Astrocyte (in vitro differentiated cells and primary cell): ENCODE measurements around the gene KIF3B. TPM values are rescaled to one million over a fixed set of nuclear protein-coding genes. Genes with fewer than 3 reads are reported as not detected.

Source experiments
- DNase-seq: peaks from one replicate; pipeline ENCODE4 v3.0.0-alpha.2; 2010; ENCODE audit warnings: low read depth
- FAIRE-seq: peaks from 2 replicates; lab custom pipeline; 2011; peaks lifted over from hg19 to GRCh38; lab: Jason Lieb, UNC
- H2AFZ ChIP-seq: 2 replicates; pipeline ENCODE4 v1.6.0; 2012; ENCODE audit warnings: low read depth, low read length, inconsistent platforms
- H3K27ac ChIP-seq: 2 replicates; pipeline ENCODE4 v1.5.1; 2011; ENCODE audit warnings: low read depth, low read length, inconsistent platforms
- H3K27me3 ChIP-seq: 2 replicates; pipeline ENCODE4 v1.6.0; 2011; ENCODE audit warnings: low read length, inconsistent platforms; ENCODE audit not compliant: insufficient read depth
- H3K36me3 ChIP-seq: 2 replicates; pipeline ENCODE4 v1.5.1; 2011; ENCODE audit warnings: low read length, inconsistent platforms; ENCODE audit not compliant: insufficient read depth
- H3K4me1 ChIP-seq: 2 replicates; pipeline ENCODE4 v1.5.1; 2011; ENCODE audit warnings: low read length, inconsistent platforms; ENCODE audit not compliant: insufficient read depth
- H3K4me2 ChIP-seq: 2 replicates; pipeline ENCODE4 v1.6.0; 2012; ENCODE audit warnings: low read length, inconsistent platforms
- H3K4me3 ChIP-seq: 2 replicates; pipeline ENCODE4 v1.5.1; 2011; ENCODE audit warnings: low read depth, mild to moderate bottlenecking, low read length, inconsistent platforms; ENCODE audit not compliant: insufficient read depth
- H3K79me2 ChIP-seq: 2 replicates; pipeline ENCODE4 v1.6.0; 2012; ENCODE audit warnings: mild to moderate bottlenecking, low read length, inconsistent platforms; ENCODE audit not compliant: insufficient read depth
- H3K9ac ChIP-seq: 2 replicates; pipeline ENCODE4 v1.6.0; 2012; ENCODE audit warnings: mild to moderate bottlenecking, low read length, inconsistent platforms
- H3K9me3 ChIP-seq: 2 replicates; pipeline ENCODE4 v1.5.1; 2012; ENCODE audit warnings: low read depth, mild to moderate bottlenecking, low read length, inconsistent platforms; ENCODE audit not compliant: insufficient read depth
- H4K20me1 ChIP-seq: 2 replicates; pipeline ENCODE4 v1.6.0; 2012; ENCODE audit warnings: low read length, inconsistent platforms; ENCODE audit not compliant: insufficient read depth
- H3K27ac Mint-ChIP-seq: one replicate; pipeline ENCODE4 v1.8.0; 2021; ENCODE audit warnings: mild to moderate bottlenecking, mixed read lengths; ENCODE audit not compliant: unreplicated experiment
- H3K27me3 Mint-ChIP-seq: one replicate; pipeline ENCODE4 v1.8.0; 2021; ENCODE audit warnings: low read depth, mixed read lengths; ENCODE audit not compliant: unreplicated experiment
- H3K36me3 Mint-ChIP-seq: one replicate; pipeline ENCODE4 v1.8.0; 2021; ENCODE audit warnings: low read depth, mixed read lengths; ENCODE audit not compliant: unreplicated experiment
- H3K4me1 Mint-ChIP-seq: one replicate; pipeline ENCODE4 v1.8.0; 2021; ENCODE audit warnings: low read depth, mixed read lengths; ENCODE audit not compliant: unreplicated experiment
- H3K4me3 Mint-ChIP-seq: one replicate; pipeline ENCODE4 v1.8.0; 2021; ENCODE audit warnings: mild to moderate bottlenecking, moderate library complexity, mixed read lengths; ENCODE audit not compliant: unreplicated experiment
- H3K9me3 Mint-ChIP-seq: one replicate; pipeline ENCODE4 v1.8.0; 2021; ENCODE audit warnings: mild to moderate bottlenecking, mixed read lengths; ENCODE audit not compliant: unreplicated experiment
- EZH2 ChIP-seq: IDR thresholded peaks from 2 replicates; pipeline ENCODE4 v1.6.1; 2012; ENCODE audit warnings: mild to moderate bottlenecking, low read length, inconsistent platforms; ENCODE audit not compliant: insufficient read depth
- total RNA-seq: library from RNA; stranded (reverse); gene quantifications from 2 replicates; pipeline ENCODE4 v1.2.1, GENCODE V29; 2021
- TF ChIP-seq, protein P1 (sequence below): IDR thresholded peaks from 2 replicates; pipeline ENCODE4 v1.5.1; 2011; ENCODE audit warnings: low read depth, mild to moderate bottlenecking, inconsistent platforms, low read length, moderate library complexity; ENCODE audit not compliant: insufficient read depth

The KIF3B gene
- total RNA-seq, 1 donor from 2014 or later, result 28.5 TPM

DNA sequence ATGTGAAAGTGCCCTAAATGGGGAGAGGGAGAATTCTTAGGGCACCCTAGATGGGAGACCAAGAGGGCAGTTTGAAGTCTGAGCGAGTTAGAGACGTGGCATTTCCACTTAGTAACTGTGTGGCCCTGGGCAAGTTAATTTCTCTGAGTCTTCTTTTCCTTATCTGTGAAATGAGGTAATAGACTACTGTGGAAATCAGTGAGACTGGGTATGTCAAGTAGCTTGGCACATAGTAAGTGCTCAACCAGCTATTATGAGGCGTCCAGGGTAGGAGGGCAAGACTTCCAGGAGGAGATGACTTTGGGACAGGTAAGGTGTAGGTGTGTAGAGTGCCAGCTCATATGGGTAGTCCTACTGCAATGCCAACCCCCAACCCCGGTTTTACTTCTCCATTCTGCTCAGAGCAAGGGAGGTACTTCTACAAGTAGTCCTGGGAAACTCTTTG is 770 bp downstream of the KIF3B start:
- DNase-seq, result no peak
- Histone ChIP-seq H3K79me2 (peaks cover 47% of the 10 kb centered on the region), H2AFZ (peak overlapping the region; percentile 82)

DNA sequence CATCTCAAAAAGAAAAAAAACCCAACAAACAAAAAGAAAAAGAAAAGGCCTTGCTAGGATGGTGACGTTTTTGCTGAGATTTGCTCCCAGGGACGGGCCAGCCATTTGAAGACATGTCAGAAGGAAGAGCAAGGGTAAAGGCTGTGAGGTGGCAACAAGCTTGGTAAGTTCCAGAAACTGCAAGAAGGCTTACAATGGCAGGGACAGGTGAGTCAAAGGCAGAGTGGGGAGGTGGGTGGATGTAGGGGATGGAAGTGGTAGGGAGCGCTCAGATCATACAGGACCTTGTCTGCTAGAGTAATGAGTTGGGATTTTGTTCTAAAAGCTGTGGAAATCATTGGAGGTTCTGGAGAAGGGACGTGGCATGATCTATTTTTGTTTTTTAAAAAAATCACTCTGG is 4.3 kb downstream of the KIF3B start:
- Mint-ChIP-seq H3K27ac (no peak overlapping the region), H3K4me3 (no peak overlapping the region), H3K9me3 (no peaks in the 10 kb centered on the region), H3K4me1 (peaks cover 5% of the 10 kb centered on the region), H3K27me3 (no peaks in the 10 kb centered on the region), H3K36me3 (no peaks in the 10 kb centered on the region)
- TF ChIP-seq, protein P1, sequence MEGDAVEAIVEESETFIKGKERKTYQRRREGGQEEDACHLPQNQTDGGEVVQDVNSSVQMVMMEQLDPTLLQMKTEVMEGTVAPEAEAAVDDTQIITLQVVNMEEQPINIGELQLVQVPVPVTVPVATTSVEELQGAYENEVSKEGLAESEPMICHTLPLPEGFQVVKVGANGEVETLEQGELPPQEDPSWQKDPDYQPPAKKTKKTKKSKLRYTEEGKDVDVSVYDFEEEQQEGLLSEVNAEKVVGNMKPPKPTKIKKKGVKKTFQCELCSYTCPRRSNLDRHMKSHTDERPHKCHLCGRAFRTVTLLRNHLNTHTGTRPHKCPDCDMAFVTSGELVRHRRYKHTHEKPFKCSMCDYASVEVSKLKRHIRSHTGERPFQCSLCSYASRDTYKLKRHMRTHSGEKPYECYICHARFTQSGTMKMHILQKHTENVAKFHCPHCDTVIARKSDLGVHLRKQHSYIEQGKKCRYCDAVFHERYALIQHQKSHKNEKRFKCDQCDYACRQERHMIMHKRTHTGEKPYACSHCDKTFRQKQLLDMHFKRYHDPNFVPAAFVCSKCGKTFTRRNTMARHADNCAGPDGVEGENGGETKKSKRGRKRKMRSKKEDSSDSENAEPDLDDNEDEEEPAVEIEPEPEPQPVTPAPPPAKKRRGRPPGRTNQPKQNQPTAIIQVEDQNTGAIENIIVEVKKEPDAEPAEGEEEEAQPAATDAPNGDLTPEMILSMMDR, result no peak
- no peak for TF ChIP-seq EZH2
- no peak for FAIRE-seq
- H3K27me3 ChIP-seq, result no peaks in the 10 kb centered on the region
- no peak overlapping the region for H3K9ac ChIP-seq
- H3K79me2 ChIP-seq, result peaks cover 73% of the 10 kb centered on the region
- peaks cover 45% of the 10 kb centered on the region for H4K20me1 ChIP-seq
- H3K36me3 ChIP-seq, result no peaks in the 10 kb centered on the region
- H3K4me2 ChIP-seq, result no peak overlapping the region
- no peak overlapping the region for H3K27ac ChIP-seq
- no peak overlapping the region for H3K4me3 ChIP-seq
- peaks cover 7% of the 10 kb centered on the region for H3K4me1 ChIP-seq
- no peak for DNase-seq
- no peak overlapping the region for H2AFZ ChIP-seq
- H3K9me3 ChIP-seq, result no peaks in the 10 kb centered on the region

More for the DNA sequence above, 770 bp downstream of the KIF3B start:
- H3K27ac ChIP-seq, result peak overlapping the region; percentile 56
- peak overlapping the region; percentile 58 for H3K27ac Mint-ChIP-seq
- H3K36me3 Mint-ChIP-seq, result no peaks in the 10 kb centered on the region
- H3K4me1 ChIP-seq, result peaks cover 7% of the 10 kb centered on the region
- peak overlapping the region; percentile 99 for H3K4me2 ChIP-seq
- peak overlapping the region; percentile 96 for H3K9ac ChIP-seq
- H3K27me3 ChIP-seq, result no peaks in the 10 kb centered on the region
- H3K9me3 ChIP-seq, result no peaks in the 10 kb centered on the region
- peak overlapping the region; percentile 87 for H3K4me3 ChIP-seq
- H3K4me1 Mint-ChIP-seq, result peaks cover 5% of the 10 kb centered on the region
- H3K4me3 Mint-ChIP-seq, result peak overlapping the region; percentile 93
- no peak for FAIRE-seq
- TF ChIP-seq EZH2, result no peak
- TF ChIP-seq, protein P1, result no peak
- peaks cover 19% of the 10 kb centered on the region for H4K20me1 ChIP-seq
- H3K27me3 Mint-ChIP-seq, result no peaks in the 10 kb centered on the region
- no peaks in the 10 kb centered on the region for H3K9me3 Mint-ChIP-seq
- no peaks in the 10 kb centered on the region for H3K36me3 ChIP-seq

DNA sequence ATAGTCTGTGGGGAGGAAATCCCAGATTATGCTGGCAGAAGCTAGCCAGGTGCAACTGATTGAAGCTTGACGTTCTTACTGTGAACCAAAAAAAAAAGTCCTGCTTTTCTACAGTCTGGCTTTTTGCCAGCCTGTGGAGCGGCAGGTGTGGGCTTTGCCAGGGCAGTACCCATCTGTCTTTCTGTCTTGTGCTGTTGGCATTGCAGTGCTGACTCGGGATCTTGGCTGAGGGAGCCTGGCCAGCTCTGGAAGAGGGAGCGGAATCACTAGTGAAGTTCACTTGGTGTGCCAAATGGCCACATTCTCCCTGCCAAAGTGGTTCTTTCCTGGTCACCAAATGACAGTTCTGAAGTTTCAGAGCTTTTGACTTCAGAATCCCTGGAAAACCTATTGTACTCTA is 5.0 kb downstream of the KIF3B start:
- no peak overlapping the region for H3K27ac Mint-ChIP-seq
- Histone ChIP-seq H3K27me3 (no peaks in the 10 kb centered on the region), H3K4me2 (no peak overlapping the region), H3K4me1 (peaks cover 4% of the 10 kb centered on the region), H3K9me3 (no peaks in the 10 kb centered on the region), H3K27ac (no peak overlapping the region), H3K4me3 (no peak overlapping the region), H2AFZ (no peak overlapping the region), H3K9ac (no peak overlapping the region), H3K36me3 (no peaks in the 10 kb centered on the region), H4K20me1 (peaks cover 48% of the 10 kb centered on the region), H3K79me2 (peaks cover 77% of the 10 kb centered on the region)
- H3K4me1 Mint-ChIP-seq, result peaks cover 5% of the 10 kb centered on the region
- FAIRE-seq (no peak), DNase-seq (no peak)
- no peak for TF ChIP-seq EZH2
- TF ChIP-seq, protein P1, result no peak
- H3K27me3 Mint-ChIP-seq, result no peaks in the 10 kb centered on the region
- no peaks in the 10 kb centered on the region for H3K9me3 Mint-ChIP-seq
- H3K36me3 Mint-ChIP-seq, result no peaks in the 10 kb centered on the region
- H3K4me3 Mint-ChIP-seq, result no peak overlapping the region
